ENCODE measurements around the gene LNPK. TPM values are rescaled to one million over a fixed set of nuclear protein-coding genes. Genes with fewer than 3 reads are reported as not detected.
"Not testable (repeated sequence)": the region's sequence is repeated elsewhere in the genome, so short reads cannot be mapped to it uniquely, and the experiment has no call there.

Gene LNPK
- total RNA-seq, 1 experiment from 2014 or later: 24.1 TPM

DNA sequence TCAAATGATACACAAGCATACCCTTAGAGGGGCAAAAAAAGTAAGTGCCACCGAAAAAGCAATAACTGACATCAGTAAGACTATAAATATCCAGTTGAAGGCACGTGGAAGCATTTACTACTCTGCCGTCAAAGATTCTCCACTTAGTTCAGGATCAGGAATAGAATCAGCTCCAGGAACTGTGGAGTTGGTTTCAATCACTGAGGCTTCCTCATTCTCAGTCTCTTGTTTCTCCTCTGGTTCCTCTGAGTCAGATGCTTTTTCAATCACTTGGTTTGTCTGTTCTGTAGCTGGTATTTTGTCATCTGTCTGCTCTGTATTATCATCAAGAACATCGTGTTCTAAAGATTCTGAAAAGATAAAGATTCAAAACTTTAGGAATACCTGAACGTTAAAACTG lies 72.2 kb downstream of the LNPK start:
- no peak for DNase-seq (ENCODE audit: low read depth)
- in situ Hi-C loops (cut with HindIII; ENCODE audit: low pct_unique_long_range_greater_than_20kb, low sequenced_read_pairs): no loop called here

DNA sequence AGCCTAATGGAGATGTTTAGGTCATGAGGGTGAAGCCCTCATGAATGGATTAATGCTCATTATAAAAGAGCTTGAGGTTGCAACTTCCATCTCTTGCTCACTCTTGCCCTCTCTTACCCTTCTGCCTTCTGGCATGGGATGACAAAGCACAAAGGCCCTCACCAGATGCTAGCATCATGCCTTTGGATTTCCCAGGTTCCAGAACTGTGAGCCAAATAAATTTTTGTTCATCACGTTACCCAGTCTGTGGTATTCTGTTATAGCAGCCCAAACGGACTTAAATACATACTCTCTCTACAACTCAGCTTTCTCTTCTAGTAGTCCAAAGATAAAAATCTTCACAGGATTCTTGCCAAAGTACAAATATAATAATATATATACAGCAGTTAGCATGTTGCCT lies 75.8 kb downstream of the LNPK start:
- no peak for DNase-seq (ENCODE audit: low read depth)
- in situ Hi-C loops (cut with HindIII; ENCODE audit: low pct_unique_long_range_greater_than_20kb, low sequenced_read_pairs): no loop called here

DNA sequence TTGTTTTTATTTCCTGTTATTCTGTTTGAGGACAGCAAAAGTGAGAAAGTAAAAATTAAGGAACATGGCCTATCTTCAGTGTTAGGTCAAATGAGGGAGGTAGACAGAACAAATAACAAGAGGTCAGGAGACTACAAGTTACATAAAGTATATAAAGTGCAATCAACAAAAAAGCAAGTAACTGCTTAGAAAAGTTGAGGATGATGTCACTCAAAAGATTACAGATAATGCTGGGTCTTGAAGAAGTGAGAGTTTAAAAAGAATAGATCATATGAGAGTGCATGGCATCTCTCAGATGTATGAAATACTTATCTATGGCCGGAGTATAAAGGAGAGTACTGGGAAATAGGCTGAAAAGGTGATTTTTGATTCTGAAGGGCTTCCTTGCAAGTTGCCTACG lies 79.9 kb downstream of the LNPK start:
- in situ Hi-C loops (cut with HindIII; ENCODE audit: low pct_unique_long_range_greater_than_20kb, low sequenced_read_pairs): no loop called here
- no peak for DNase-seq (ENCODE audit: low read depth)

DNA sequence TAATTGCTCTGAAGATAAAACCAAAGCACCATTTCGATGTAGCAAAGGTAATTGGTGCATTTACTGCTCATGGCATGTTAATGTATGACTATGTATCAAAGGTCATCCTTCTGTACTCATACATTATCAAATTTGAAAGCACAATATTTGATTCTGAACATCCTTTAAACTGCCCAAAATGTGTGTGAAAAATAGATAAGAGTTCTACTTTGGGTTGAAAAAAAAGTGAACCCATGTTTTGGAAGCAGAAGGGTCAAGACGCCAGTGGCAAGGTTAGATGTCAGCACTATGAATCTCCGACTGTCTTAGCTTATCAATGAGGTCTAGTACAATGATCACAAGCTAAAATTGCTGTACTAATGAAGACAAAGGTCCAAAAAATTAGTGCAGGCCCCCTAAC lies 83.1 kb downstream of the LNPK start:
- in situ Hi-C loops (cut with HindIII; ENCODE audit: low pct_unique_long_range_greater_than_20kb, low sequenced_read_pairs): no loop called here
- no peak for DNase-seq (ENCODE audit: low read depth)

DNA sequence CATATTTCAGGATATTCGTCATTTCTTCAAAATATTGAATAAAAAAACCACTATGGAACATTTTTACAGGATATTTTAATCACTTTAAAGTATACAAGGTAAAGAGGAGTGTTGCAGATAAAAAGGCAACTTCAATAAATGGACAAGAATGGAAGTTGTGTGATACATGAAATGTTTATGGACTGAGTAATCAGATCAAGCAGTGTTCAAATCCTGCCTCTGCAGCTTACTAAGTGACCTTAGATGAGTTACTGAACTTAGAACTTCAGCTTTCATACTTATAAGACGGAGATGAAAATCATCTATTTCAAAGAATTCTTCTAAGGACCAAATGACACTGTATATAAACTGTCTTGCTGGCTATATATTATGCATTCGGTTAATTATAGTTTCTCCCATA lies 87.2 kb downstream of the LNPK start:
- no peak for DNase-seq (ENCODE audit: low read depth)
- in situ Hi-C loops (cut with HindIII; ENCODE audit: low pct_unique_long_range_greater_than_20kb, low sequenced_read_pairs): no loop called here

DNA sequence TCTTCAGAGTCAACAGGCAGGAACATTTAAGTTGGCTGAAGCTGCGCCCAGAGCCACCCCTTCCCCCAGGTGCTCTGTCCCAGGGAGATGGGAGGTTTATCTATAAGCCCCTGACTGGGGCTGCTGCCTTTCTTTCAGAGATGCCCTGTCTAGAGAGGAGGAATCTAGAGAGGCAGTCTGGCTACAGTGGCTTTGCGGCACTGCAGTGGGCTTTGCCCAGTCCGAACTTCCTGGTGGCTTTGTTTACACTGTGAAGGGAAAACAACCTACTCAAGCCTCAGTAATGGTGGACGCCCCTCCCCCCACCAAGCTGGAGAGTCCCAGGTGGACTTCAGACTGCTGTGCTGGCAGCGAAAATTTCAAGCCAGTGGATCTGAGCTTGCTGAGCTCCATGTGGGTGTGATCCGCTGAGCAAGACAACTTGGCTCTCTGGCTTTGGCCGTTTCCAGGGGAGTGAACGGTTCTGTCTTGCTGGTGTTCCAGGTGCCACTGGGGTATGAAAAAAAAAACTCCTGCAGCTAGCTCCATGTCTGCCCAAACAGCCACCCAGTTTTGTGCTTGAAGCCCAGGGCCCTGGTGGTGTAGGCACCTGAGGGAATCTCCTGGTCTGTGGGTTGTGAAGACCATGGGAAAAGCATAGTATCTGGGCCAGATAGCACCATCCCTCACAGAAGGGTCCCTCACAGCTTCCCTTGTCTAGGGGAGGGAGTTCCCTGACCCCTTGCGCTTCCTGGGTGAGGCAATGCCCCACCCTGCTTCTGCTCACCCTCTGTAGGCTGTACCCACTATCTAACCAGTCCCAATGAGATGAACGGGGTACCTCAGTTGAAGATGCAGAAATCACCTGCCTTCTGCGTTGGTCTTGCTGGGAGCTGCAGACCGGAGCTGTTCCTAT lies 88.0 kb downstream of the LNPK start:
- in situ Hi-C loops (cut with HindIII; ENCODE audit: low pct_unique_long_range_greater_than_20kb, low sequenced_read_pairs); DNase-seq (ENCODE audit: low read depth): not testable (repeated sequence)

DNA sequence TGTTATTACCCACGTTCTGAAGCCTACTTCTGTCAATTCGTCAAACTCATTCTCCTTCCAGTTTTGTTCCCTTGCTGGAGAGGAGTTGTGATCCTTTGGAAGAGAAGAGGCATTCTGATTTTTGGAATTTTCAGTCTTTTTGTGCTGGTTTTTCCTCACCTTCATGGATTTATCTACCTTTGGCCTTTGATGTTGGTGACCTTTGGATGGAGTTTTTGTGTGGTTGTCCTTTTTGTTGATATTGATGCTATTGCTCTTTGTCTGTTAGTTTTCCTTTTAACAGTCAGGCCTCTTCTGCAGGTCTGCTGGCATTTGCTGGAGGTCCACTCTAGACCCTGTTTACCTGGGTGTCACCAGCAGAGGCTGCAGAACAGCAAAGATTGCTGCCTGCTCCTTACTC lies 88.8 kb downstream of the LNPK start:
- DNase-seq (ENCODE audit: low read depth); in situ Hi-C loops (cut with HindIII; ENCODE audit: low pct_unique_long_range_greater_than_20kb, low sequenced_read_pairs): not testable (repeated sequence)

DNA sequence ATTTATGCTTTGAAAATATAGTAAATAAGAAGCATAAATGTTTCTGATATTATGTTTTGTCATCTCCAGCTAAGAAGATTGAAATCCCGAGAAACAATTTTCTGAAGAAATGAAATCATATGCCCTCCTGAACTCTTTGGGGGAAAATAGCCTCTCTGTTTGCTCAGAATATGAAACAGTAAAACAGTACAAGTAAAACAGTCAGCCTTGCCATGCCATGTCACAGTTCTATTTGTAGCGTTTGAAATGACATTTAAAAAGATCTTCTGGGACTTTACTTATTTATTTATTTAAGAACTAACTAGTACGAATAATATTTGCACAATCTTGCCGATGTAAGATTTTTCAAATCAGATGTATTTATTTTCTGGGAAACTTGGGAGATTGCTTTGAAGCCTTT lies 98.0 kb downstream of the LNPK start:
- DNase-seq (ENCODE audit: low read depth): no peak
- in situ Hi-C loops (cut with HindIII; ENCODE audit: low pct_unique_long_range_greater_than_20kb, low sequenced_read_pairs): no loop called here

DNA sequence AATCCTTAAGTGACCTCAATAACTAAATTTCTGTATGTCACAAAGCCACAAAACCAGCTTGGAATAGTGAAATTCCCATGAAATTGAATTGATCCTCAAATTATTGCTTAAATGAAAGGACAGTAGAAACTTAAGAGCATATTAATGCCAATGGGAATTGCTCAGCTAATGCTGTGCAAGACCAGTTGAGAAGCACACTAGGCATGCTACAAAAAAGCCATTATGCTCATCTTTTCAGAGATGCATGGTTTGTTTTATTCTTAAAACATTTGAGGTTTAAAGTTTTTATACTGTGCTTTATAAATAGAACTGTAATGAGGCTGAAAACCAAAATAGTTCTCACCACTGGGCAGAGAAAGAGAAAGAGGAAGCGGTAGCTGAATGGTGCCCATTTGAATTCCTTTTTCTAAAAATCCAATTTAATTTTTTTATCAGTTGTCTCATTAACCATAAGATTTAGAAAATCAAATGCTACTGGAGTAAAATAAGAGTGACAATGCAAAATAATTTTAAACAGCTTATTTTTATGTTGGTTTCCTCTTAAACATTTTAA lies 98.6 kb downstream of the LNPK start:
- DNase-seq (ENCODE audit: low read depth): no peak
- in situ Hi-C loops (cut with HindIII; ENCODE audit: low pct_unique_long_range_greater_than_20kb, low sequenced_read_pairs): no loop called here

DNA sequence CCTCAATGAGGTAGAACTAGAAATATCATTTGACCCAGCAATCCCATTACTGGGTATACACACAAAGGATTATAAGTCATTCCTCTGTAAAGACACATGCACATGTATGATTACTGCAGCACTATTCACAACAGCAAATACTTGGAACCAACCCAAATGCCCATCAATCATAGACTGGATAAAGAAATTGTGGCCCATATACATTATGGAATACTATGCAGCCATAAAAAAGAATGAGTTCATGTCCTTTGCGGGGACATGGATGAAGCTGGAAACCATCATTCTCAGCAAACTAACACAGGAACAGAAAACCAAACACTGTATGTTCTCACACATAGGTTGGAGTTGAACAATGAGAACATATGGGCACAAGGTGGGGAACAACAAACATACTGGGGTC lies 106.1 kb downstream of the LNPK start:
- DNase-seq (ENCODE audit: low read depth); in situ Hi-C loops (cut with HindIII; ENCODE audit: low pct_unique_long_range_greater_than_20kb, low sequenced_read_pairs): not testable (repeated sequence)

DNA sequence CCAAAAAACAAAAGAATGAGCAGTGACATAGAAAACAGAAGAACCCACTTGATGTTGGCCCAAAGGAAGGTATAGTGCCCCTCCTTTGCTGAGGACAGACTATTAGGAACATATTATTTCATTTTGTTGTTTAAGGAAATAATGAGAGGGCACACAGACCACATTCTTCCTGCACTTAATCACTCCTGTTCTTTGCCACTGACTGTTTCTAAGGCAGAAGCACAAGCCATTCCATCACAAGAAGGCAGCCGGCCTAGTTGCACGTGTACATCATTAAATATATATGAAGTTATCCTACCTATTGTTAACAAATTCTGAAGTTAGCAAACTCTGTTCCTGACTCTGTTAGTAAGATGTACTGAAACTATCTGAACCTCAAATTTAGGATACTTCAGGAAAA lies 110.0 kb downstream of the LNPK start:
- in situ Hi-C loops (cut with HindIII; ENCODE audit: low pct_unique_long_range_greater_than_20kb, low sequenced_read_pairs): no loop called here
- no peak for DNase-seq (ENCODE audit: low read depth)

DNA sequence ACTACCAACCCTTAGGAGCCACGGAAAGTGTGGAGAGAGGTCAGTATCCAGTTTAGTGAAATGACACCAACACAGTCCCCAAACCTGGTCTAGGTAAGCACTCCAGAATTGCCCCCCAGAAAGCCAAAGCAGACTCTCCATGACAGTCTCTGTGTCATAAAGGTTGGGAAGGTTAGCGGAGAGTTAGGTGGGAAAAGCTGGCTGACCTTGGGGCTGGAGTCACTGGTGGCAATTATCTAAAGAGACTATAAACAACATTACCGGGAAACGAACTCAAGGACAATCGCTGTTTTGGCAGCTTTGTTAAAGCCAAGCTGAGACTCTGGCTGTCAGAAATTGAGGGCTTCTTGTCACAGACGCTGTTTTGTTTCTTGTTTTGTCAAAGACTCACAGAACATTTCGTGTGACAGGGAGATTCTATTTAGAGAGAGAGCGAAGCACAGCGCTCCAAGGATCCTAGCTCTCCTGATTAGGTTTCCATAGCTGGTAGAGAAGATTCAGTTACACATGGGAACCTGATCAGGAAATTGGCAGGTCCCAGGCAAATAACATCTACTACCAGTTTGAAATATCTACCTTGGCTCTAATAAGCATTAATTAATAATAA lies 111.3 kb downstream of the LNPK start:
- in situ Hi-C loops (cut with HindIII; ENCODE audit: low pct_unique_long_range_greater_than_20kb, low sequenced_read_pairs): no loop called here
- no peak for DNase-seq (ENCODE audit: low read depth)

DNA sequence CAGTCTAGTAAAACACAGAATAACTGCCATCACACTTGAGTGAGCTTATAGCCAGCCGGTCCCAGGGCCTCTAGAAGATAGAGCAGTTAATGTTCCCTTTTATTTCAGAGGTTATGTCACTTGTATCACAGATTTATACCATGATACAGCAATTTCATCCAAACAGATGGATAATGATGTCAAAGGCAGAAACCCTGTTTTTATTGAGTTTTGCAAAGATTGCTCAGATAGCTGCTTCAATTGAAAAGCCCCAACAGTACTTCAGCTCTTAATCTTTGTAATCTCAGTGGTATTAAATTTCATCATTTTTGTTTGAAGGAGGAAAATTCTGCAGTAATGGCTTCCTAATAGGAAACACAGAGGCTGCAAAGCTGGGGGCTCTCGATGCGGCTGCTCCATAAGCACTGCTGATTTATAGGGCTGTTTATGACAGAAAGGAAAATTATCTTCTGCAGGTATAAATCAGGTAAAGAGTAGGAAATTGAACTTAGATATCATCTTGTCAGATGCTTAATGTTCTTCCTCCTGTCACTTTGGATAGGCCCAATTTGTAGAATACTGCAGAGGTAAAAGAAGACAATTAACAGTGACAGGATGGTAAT lies 112.3 kb downstream of the LNPK start:
- in situ Hi-C loops (cut with HindIII; ENCODE audit: low pct_unique_long_range_greater_than_20kb, low sequenced_read_pairs): no loop called here

DNA sequence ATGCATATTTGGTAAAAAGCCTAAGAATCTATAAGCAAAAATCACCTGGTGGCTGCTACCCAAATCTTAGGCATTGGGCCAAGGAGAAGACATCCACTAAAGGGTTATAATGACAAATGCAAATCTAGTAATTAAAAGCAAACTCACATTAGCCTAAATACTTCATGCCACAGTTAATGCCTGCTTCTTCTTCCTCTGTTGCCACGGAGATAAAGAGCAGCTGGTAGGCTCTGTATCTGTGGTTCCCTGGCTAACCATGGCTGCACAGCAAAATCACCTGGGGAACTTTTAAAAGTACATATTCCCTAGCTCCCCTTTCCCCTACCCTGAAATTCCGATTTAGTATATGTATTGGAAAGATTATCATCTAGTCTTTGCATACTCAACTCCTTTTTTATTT lies 114.3 kb downstream of the LNPK start:
- DNase-seq (ENCODE audit: low read depth): no peak
- in situ Hi-C loops (cut with HindIII; ENCODE audit: low pct_unique_long_range_greater_than_20kb, low sequenced_read_pairs): no loop called here

More for the DNA sequence above, 112.3 kb downstream of the LNPK start:
- no peak for DNase-seq (ENCODE audit: low read depth)

DNA sequence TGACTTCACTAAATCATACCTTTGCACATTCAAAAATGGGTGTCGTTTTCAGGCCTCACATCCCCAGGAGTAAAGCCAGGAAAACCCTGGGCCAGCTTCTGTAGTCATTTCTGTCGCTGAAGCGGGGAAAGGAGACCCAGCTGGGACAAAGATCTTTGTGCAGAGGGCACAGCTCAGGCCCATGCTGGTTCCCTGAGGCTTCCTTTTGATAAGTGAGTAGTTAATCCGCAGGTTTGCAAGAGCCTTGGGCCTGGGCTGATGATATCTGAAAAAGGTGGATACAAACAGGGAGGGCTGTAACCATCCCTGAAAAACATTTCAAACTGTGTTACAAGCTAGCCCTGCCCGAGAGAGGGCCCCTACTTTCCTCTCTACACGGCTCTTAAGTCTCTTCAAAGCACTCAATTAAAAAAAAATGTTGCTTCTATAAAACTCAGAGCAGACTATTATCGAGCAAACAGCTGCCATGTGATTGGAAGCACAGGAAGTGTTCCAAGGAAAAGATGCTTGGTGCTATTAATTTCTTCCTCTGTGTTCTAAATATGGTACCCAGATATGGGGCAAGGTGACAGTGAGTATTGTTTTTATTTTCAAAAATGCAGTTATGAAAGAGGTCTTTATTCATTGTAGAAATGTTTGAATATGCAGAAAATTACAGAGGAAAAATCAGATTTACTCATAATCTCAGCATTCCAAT lies 117.2 kb downstream of the LNPK start:
- DNase-seq (ENCODE audit: low read depth): no peak
- in situ Hi-C loops (cut with HindIII; ENCODE audit: low pct_unique_long_range_greater_than_20kb, low sequenced_read_pairs): no loop called here

DNA sequence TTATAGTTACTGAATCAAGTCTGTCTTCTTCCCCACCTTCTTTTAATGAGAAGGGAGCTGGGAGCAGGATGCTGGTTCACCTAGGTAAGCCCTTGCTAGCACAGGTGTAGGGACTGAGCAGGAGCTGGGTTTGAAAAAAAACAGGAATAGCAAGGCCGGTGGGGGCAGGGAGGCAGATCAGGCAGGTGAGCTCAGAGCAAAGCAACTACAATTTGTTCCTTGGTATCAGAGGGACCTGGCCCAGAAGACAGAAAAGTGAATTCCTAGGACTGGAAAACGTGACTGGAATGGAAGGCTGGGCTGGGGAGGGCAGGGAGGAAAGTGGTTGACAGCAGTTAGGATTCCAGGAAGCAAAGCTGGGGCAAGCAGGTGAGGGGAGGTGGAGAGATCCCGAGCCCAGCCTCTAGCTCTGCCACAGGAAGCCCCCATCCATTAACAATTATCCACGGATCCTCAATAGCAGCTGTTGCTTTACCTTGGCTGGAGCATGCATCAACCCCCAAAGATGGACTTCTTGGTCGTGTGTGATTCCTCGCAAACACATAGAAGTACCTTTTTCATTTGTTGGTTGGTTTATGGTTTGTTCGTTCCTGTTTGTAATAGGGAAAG lies 118.4 kb downstream of the LNPK start:
- in situ Hi-C loops (cut with HindIII; ENCODE audit: low pct_unique_long_range_greater_than_20kb, low sequenced_read_pairs): no loop called here
- no peak for DNase-seq (ENCODE audit: low read depth)

DNA sequence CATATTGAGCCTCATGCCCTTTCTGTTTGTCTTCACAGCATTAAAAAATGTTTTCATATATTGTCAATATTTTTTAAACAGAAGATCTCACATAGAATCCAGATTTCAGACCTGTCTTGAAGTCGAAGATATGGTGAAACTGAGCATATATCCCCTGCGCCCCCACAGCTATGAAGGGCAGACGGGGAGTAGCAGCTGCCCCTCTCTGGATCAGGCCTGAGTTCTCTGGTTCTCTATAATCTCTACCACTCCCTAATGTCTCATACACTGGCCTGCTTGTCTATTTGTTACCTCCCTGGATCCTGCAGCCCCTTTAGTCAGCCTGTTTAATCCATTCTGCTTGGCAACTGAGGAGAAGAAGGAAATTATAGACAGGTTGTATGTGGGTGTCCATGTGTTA lies 122.4 kb downstream of the LNPK start:
- in situ Hi-C loops (cut with HindIII; ENCODE audit: low pct_unique_long_range_greater_than_20kb, low sequenced_read_pairs): no loop called here
- DNase-seq (ENCODE audit: low read depth): no peak

DNA sequence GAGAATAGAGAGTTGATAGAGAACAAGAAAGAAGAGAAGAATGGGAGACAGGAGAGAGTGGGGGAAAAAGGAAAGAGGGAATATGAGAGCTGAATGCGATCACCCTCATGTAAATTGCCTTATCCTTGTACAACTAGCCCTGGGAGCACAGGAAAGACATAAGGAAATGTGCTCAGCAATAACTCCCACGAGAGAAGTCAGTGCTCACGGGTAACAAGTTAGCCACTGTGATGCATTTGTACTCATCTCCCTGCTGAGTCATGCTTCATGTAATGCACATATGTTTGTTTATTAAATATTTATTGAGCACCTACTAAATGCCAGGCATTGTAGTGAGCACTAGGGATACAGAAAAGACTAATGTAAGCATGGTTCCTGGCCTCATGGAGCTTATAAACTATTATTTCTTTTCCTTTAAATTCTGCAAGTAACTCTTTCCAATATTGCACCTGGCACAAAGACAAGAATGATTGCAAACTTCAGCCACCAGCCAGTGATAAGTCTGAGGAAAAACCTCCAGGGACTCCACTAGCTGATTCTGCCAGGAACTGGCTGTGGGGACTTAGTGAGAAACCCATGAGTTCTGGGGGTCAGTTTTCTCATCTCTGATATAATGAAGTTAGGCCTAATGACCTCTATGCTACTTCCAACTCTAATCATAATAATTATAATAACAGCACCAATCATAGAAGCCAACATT lies 124.1 kb downstream of the LNPK start:
- DNase-seq (ENCODE audit: low read depth): no peak
- in situ Hi-C loops (cut with HindIII; ENCODE audit: low pct_unique_long_range_greater_than_20kb, low sequenced_read_pairs): no loop called here
